Mesendoderm (in vitro differentiated cells): Measurements from ENCODE around the gene KRT82.

Experiments used
- DNase-seq: peaks from one replicate; pipeline ENCODE4 v3.0.0; 2013
- H2AK5ac ChIP-seq: 2 replicates; pipeline ENCODE4 v1.6.1; 2013; ENCODE audit warnings: low read length, inconsistent platforms
- H2BK120ac ChIP-seq: 2 replicates; pipeline ENCODE4 v1.6.1; 2013; ENCODE audit warnings: low read depth, mild to moderate bottlenecking, low read length, moderate library complexity, mixed read lengths
- H2BK15ac ChIP-seq: replicated peaks from 2 replicates; pipeline ENCODE4 v1.6.1; 2013; ENCODE audit warnings: low read depth, mild to moderate bottlenecking, moderate library complexity
- H2BK5ac ChIP-seq: 2 replicates; pipeline ENCODE4 v1.6.1; 2013; ENCODE audit warnings: low read length, inconsistent platforms
- H3K18ac ChIP-seq: 2 replicates; pipeline ENCODE4 v1.6.1; 2013; ENCODE audit warnings: mild to moderate bottlenecking, low read length, mixed read lengths
- H3K23ac ChIP-seq: one replicate; pipeline ENCODE4 v1.6.1; 2013; ENCODE audit warnings: low read length
- H3K27ac ChIP-seq: 2 replicates; pipeline ENCODE4 v1.5.1; 2013; ENCODE audit warnings: low read depth, mild to moderate bottlenecking, inconsistent platforms, low read length, moderate library complexity
- H3K27me3 ChIP-seq: 2 replicates; pipeline ENCODE4 v1.6.1; 2013; ENCODE audit warnings: low read length, control low read depth, mild to moderate bottlenecking, inconsistent platforms; ENCODE audit not compliant: insufficient read depth, poor library complexity
- H3K36me3 ChIP-seq: 2 replicates; pipeline ENCODE4 v1.6.1; 2013; ENCODE audit warnings: low read length, inconsistent platforms; ENCODE audit not compliant: control insufficient read depth, insufficient read depth
- H3K4ac ChIP-seq: one replicate; pipeline ENCODE4 v1.6.1; 2013; ENCODE audit warnings: low read depth, mild to moderate bottlenecking, low read length, moderate library complexity
- H3K4me1 ChIP-seq: 2 replicates; pipeline ENCODE4 v1.6.1; 2013; ENCODE audit warnings: low read depth, low read length, inconsistent platforms; ENCODE audit not compliant: control insufficient read depth
- H3K4me2 ChIP-seq: 2 replicates; pipeline ENCODE4 v1.6.1; 2013; ENCODE audit warnings: low read length
- H3K4me3 ChIP-seq: 2 replicates; pipeline ENCODE4 v1.5.1; 2013; ENCODE audit warnings: mild to moderate bottlenecking, low read length
- H3K56ac ChIP-seq: one replicate; pipeline ENCODE4 v1.6.1; 2013; ENCODE audit warnings: low read length
- H3K79me1 ChIP-seq: 2 replicates; pipeline ENCODE4 v1.6.1; 2013; ENCODE audit warnings: low read length, inconsistent platforms
- H3K79me2 ChIP-seq: 2 replicates; pipeline ENCODE4 v1.6.1; 2013; ENCODE audit warnings: mild to moderate bottlenecking, low read length; ENCODE audit not compliant: control insufficient read depth, insufficient read depth
- H3K9ac ChIP-seq: 2 replicates; pipeline ENCODE4 v1.6.1; 2013; ENCODE audit warnings: low read length, inconsistent platforms
- H4K5ac ChIP-seq: one replicate; pipeline ENCODE4 v1.6.1; 2013; ENCODE audit warnings: low read length
- H4K8ac ChIP-seq: one replicate; pipeline ENCODE4 v1.6.1; 2013; ENCODE audit warnings: low read depth, mild to moderate bottlenecking, control low read depth, low read length, moderate library complexity
- WGBS: extraction: QIAGEN DNeasy Blood & Tissue Kit; methylation state at CpG from one replicate; pipeline ENCODE4 v1.1.7; 2013; ENCODE audit warnings: low lambda C conversion rate, missing lambda C conversion rate; ENCODE audit not compliant: insufficient coverage; ENCODE audit errors: extremely low coverage; 5-methylcytosine and 5-hydroxymethylcytosine counted together

Gene KRT82

GRCh38 chr12:52403561-52403960 lies 2.6 kb downstream of the KRT82 start:
- H3K18ac ChIP-seq: no peak overlapping the region
- no peak overlapping the region for H3K23ac ChIP-seq
- H3K27ac ChIP-seq: no peak overlapping the region
- no peak overlapping the region for H2BK15ac ChIP-seq
- H3K79me1 ChIP-seq: no peaks in the 10 kb centered on the region
- H2BK5ac ChIP-seq: no peak overlapping the region
- H3K79me2 ChIP-seq: no peaks in the 10 kb centered on the region
- H4K8ac ChIP-seq: no peak overlapping the region
- no peak for DNase-seq
- no peak overlapping the region for H2AK5ac ChIP-seq
- WGBS: no CpG with 5 or more reads among the region's 9 CpGs
- H3K4ac ChIP-seq: no peak overlapping the region
- H3K9ac ChIP-seq: no peak overlapping the region
- no peak overlapping the region for H4K5ac ChIP-seq
- no peak overlapping the region for H3K56ac ChIP-seq
- H3K4me2 ChIP-seq: no peak overlapping the region
- no peaks in the 10 kb centered on the region for H3K36me3 ChIP-seq
- H3K27me3 ChIP-seq: no peaks in the 10 kb centered on the region
- no peaks in the 10 kb centered on the region for H3K4me1 ChIP-seq
- H3K4me3 ChIP-seq: no peak overlapping the region
- H2BK120ac ChIP-seq: no peak overlapping the region

GRCh38 chr12:52402873-52403540 lies 3.1 kb downstream of the KRT82 start:
- H3K23ac ChIP-seq: no peak overlapping the region
- H3K4me1 ChIP-seq: no peaks in the 10 kb centered on the region
- H4K5ac ChIP-seq: no peak overlapping the region
- DNase-seq: peak; percentile 54
- H3K18ac ChIP-seq: no peak overlapping the region
- H2AK5ac ChIP-seq: no peak overlapping the region
- H3K79me1 ChIP-seq: no peaks in the 10 kb centered on the region
- no peak overlapping the region for H3K56ac ChIP-seq
- H3K36me3 ChIP-seq: no peaks in the 10 kb centered on the region
- no peak overlapping the region for H2BK15ac ChIP-seq
- no CpG with 5 or more reads among the region's 3 CpGs for WGBS
- no peaks in the 10 kb centered on the region for H3K27me3 ChIP-seq
- H3K27ac ChIP-seq: no peak overlapping the region
- no peak overlapping the region for H2BK5ac ChIP-seq
- H3K9ac ChIP-seq: no peak overlapping the region
- H3K4me2 ChIP-seq: no peak overlapping the region
- H3K4me3 ChIP-seq: no peak overlapping the region
- no peak overlapping the region for H2BK120ac ChIP-seq
- H3K4ac ChIP-seq: no peak overlapping the region
- no peak overlapping the region for H4K8ac ChIP-seq
- H3K79me2 ChIP-seq: no peaks in the 10 kb centered on the region

- Histone ChIP-seq H3K4me3 (no peak overlapping the region), H2BK5ac (no peak overlapping the region), H3K4me1 (no peaks in the 10 kb centered on the region), H3K56ac (no peak overlapping the region), H2AK5ac (no peak overlapping the region), H3K9ac (no peak overlapping the region), H3K36me3 (no peaks in the 10 kb centered on the region), H3K4me2 (no peak overlapping the region), H3K23ac (no peak overlapping the region), H3K27me3 (no peaks in the 10 kb centered on the region), H3K4ac (no peak overlapping the region), H2BK15ac (no peak overlapping the region), H3K79me1 (no peaks in the 10 kb centered on the region), H3K79me2 (no peaks in the 10 kb centered on the region), H3K27ac (no peak overlapping the region), H4K5ac (no peak overlapping the region), H2BK120ac (no peak overlapping the region), H4K8ac (no peak overlapping the region), H3K18ac (no peak overlapping the region)
- DNase-seq: no peak
- WGBS: no CpG with 5 or more reads among the region's 2 CpGs
These were observed 3.8 kb downstream of the KRT82 start for GRCh38 chr12:52402377-52402776.

- Histone ChIP-seq H2BK15ac (no peak overlapping the region), H4K5ac (no peak overlapping the region), H3K56ac (no peak overlapping the region), H3K4me3 (no peak overlapping the region), H2BK120ac (no peak overlapping the region), H3K79me1 (no peaks in the 10 kb centered on the region), H3K4me1 (no peaks in the 10 kb centered on the region), H2AK5ac (no peak overlapping the region), H3K23ac (no peak overlapping the region), H3K4me2 (no peak overlapping the region), H3K4ac (no peak overlapping the region), H2BK5ac (no peak overlapping the region), H3K79me2 (no peaks in the 10 kb centered on the region), H3K27ac (no peak overlapping the region), H3K18ac (no peak overlapping the region), H3K27me3 (no peaks in the 10 kb centered on the region), H3K9ac (no peak overlapping the region), H3K36me3 (no peaks in the 10 kb centered on the region), H4K8ac (no peak overlapping the region)
- WGBS: no CpG with 5 or more reads among the region's 4 CpGs
- no peak for DNase-seq
These were observed 4.2 kb downstream of the KRT82 start for GRCh38 chr12:52401926-52402325.

- H2BK120ac ChIP-seq: no peak overlapping the region
- H2BK5ac ChIP-seq: no peak overlapping the region
- no peak overlapping the region for H3K27ac ChIP-seq
- H3K9ac ChIP-seq: no peak overlapping the region
- no peak overlapping the region for H3K4ac ChIP-seq
- no peak overlapping the region for H4K5ac ChIP-seq
- no peaks in the 10 kb centered on the region for H3K4me1 ChIP-seq
- H3K27me3 ChIP-seq: no peaks in the 10 kb centered on the region
- no peak overlapping the region for H2BK15ac ChIP-seq
- DNase-seq: peak; percentile 5
- H3K56ac ChIP-seq: no peak overlapping the region
- H2AK5ac ChIP-seq: no peak overlapping the region
- H3K4me2 ChIP-seq: no peak overlapping the region
- no peak overlapping the region for H3K18ac ChIP-seq
- H3K23ac ChIP-seq: no peak overlapping the region
- no peaks in the 10 kb centered on the region for H3K79me2 ChIP-seq
- no peak overlapping the region for H3K4me3 ChIP-seq
- no peaks in the 10 kb centered on the region for H3K79me1 ChIP-seq
- WGBS: no CpG with 5 or more reads among the region's 5 CpGs
- H4K8ac ChIP-seq: no peak overlapping the region
- H3K36me3 ChIP-seq: no peaks in the 10 kb centered on the region
These were observed 4.6 kb downstream of the KRT82 start for GRCh38 chr12:52401526-52401925.

- Histone ChIP-seq H3K79me1 (no peaks in the 10 kb centered on the region), H3K36me3 (no peaks in the 10 kb centered on the region), H4K5ac (no peak overlapping the region), H3K4me1 (no peaks in the 10 kb centered on the region), H3K79me2 (no peaks in the 10 kb centered on the region), H3K4me2 (no peak overlapping the region), H2BK15ac (no peak overlapping the region), H2BK5ac (no peak overlapping the region), H3K56ac (no peak overlapping the region), H2AK5ac (no peak overlapping the region), H4K8ac (no peak overlapping the region), H3K4me3 (no peak overlapping the region), H3K9ac (no peak overlapping the region), H3K27ac (no peak overlapping the region), H3K4ac (no peak overlapping the region), H3K23ac (no peak overlapping the region), H2BK120ac (no peak overlapping the region), H3K27me3 (no peaks in the 10 kb centered on the region), H3K18ac (no peak overlapping the region)
- DNase-seq: no peak
- no CpG with 5 or more reads among the region's 9 CpGs for WGBS
These were observed 5.2 kb downstream of the KRT82 start for GRCh38 chr12:52400906-52401305.
